Measurements from ENCODE around the gene DMRTA1. TPM values are rescaled to one million over a fixed set of nuclear protein-coding genes. Genes with fewer than 3 reads are reported as not detected.

DMRTA1 gene
- polyA plus RNA-seq, 2 of the 4 experiments (the other 2 are of a cell fraction): 0.62 to 2.3 TPM

- CTCF ChIA-PET: interaction anchor here (0.7 to 2.2 kb wide), 4 partner anchors 11 to 134 kb away, joined by 3 to 8 read pairs (median 4); no protein-coding TSS in a partner anchor
- 86% methylated on average over 5 of the region's 16 CpGs for WGBS (ENCODE audit: missing lambda C conversion rate)
- ATAC-seq (no peak), FAIRE-seq (no peak), DNase-seq (ENCODE audit: low read depth in 1 of 2, low spot score in 1 of 2) (no peak)
- Histone ChIP-seq H3K27ac (no peak overlapping the region), H3K9me3 (peaks cover 4% of the 10 kb centered on the region; the same call in 1 of the 3 replicates), H3K4me3 (no peak overlapping the region), H3K4me2 (no peak overlapping the region), H3K4me1 (no peaks in the 10 kb centered on the region)
- POLR2A ChIA-PET: no interaction called here
- no peak for TF ChIP-seq TP53 (CRISPR knock-in tag; IDR thresholded peaks at IDR 0.05)
- no peak for TF ChIP-seq ZFP36 (IDR thresholded peaks at IDR 0.05; ENCODE audit: borderline replicate concordance, partially characterized antibody)
- no peak for TF ChIP-seq KDM1A (IDR thresholded peaks at IDR 0.05; ENCODE audit: low read depth)
- TF ChIP-seq ZSCAN20 (CRISPR knock-in tag; IDR thresholded peaks at IDR 0.05): no peak
- TF ChIP-seq CHD4 (IDR thresholded peaks at IDR 0.05; ENCODE audit: borderline replicate concordance): no peak
- no peak for TF ChIP-seq RFX5 (IDR thresholded peaks at IDR 0.05)
- TF ChIP-seq MAFK (IDR thresholded peaks at IDR 0.05; ENCODE audit: partially characterized antibody): no peak
Measured at GRCh38 chr9:22440841-22441240, 5.8 kb upstream of the DMRTA1 start.

- CTCF ChIA-PET: interaction anchor here (0.5 to 2.5 kb wide), 6 partner anchors 12 to 634 kb away, joined by 3 to 15 read pairs (median 8); no protein-coding TSS in a partner anchor
- ATAC-seq (peak; percentile 94 to 96), DNase-seq (ENCODE audit: low read depth in 1 of 2, low spot score in 1 of 2) (peak; percentile 72 to 83), FAIRE-seq (peak; percentile 51)
- H3K4me3 ChIP-seq: peak overlapping the region; percentile 86
- peak overlapping the region; percentile 81 for H3K4me2 ChIP-seq
- H3K4me1 ChIP-seq: peaks cover 24% of the 10 kb centered on the region; the same call in 2 of the 3 replicates
- peak overlapping the region; percentile 81 to 86 for H3K27ac ChIP-seq
- H3K9me3 ChIP-seq: 0 out of 3 replicates have a peak, but pooled peaks cover 4% of the 10 kb centered on the region
- POLR2A ChIA-PET: no interaction called here
- 0% methylated on average over 3 of the region's 70 CpGs for WGBS (ENCODE audit: missing lambda C conversion rate)
- TF ChIP-seq BHLHE40 (IDR thresholded peaks at IDR 0.05; ENCODE audit: low read depth, low read length) (no peak), RNF2 (IDR thresholded peaks at IDR 0.05; ENCODE audit: borderline replicate concordance, low read depth) (no peak), MYC (IDR thresholded peaks at IDR 0.05; ENCODE audit: borderline replicate concordance, low read length) (no peak), MAFK (IDR thresholded peaks at IDR 0.05; ENCODE audit: partially characterized antibody) (no peak), RAD21 (conservative IDR thresholded peaks at IDR 0.05 in 1 of 2, IDR thresholded peaks at IDR 0.05 in 1 of 2) (peak in 1 of 2 experiments; percentile 29; a peak in 1 of 5 replicates), ATOH8 (CRISPR knock-in tag; IDR thresholded peaks at IDR 0.05; ENCODE audit: low read depth) (no peak), TP53 (CRISPR knock-in tag; IDR thresholded peaks at IDR 0.05) (no peak), CTCF (IDR thresholded peaks at IDR 0.05) (peak; percentile 53), NR3C1 (IDR thresholded peaks at IDR 0.05) (no peak), NFE2L2 (conservative IDR thresholded peaks at IDR 0.05; ENCODE audit: low read length) (no peak), E2F6 (IDR thresholded peaks at IDR 0.05; ENCODE audit: borderline replicate concordance, low read depth) (peak; percentile 69; the same call in 1 of the 2 replicates), CBX8 (IDR thresholded peaks at IDR 0.05) (no peak), CHD2 (IDR thresholded peaks at IDR 0.05; ENCODE audit: low read length, partially characterized antibody) (no peak), JUN (IDR thresholded peaks at IDR 0.05) (peak in 1 of 2 experiments; percentile 42; a peak in 1 of 5 replicates), RARB (CRISPR knock-in tag; IDR thresholded peaks at IDR 0.05) (no peak), CHD4 (IDR thresholded peaks at IDR 0.05; ENCODE audit: borderline replicate concordance) (no peak), ZNF302 (CRISPR knock-in tag; IDR thresholded peaks at IDR 0.05) (no peak), MAX (IDR thresholded peaks at IDR 0.05) (peak; percentile 75), CEBPB (IDR thresholded peaks at IDR 0.05) (no peak; a peak in 1 of 4 replicates), TFCP2L1 (CRISPR knock-in tag; IDR thresholded peaks at IDR 0.05) (no peak), PHF8 (IDR thresholded peaks at IDR 0.05; ENCODE audit: borderline replicate concordance, low read depth) (peak; percentile 38; the same call in 1 of the 2 replicates), ESRRA (IDR thresholded peaks at IDR 0.05; ENCODE audit: borderline replicate concordance, low read length) (no peak), ZC3H11A (IDR thresholded peaks at IDR 0.05) (no peak), FOSB (CRISPR knock-in tag; IDR thresholded peaks at IDR 0.05) (no peak), BCL3 (IDR thresholded peaks at IDR 0.05) (no peak), GATA3 (IDR thresholded peaks at IDR 0.05; ENCODE audit: borderline replicate concordance) (no peak), HES2 (IDR thresholded peaks at IDR 0.05) (no peak), EP300 (IDR thresholded peaks at IDR 0.05) (no peak), HOXB13 (CRISPR knock-in tag; IDR thresholded peaks at IDR 0.05; ENCODE audit: low read depth) (no peak), RFX5 (IDR thresholded peaks at IDR 0.05) (no peak)
Measured at GRCh38 chr9:22446950-22447617, 460 bp downstream of the DMRTA1 start.

Data from A549 (cell line).